Mucosa of stomach (tissue), 1 donor: ENCODE measurements around the gene WIZ.

Source experiments
- H3K27me3 ChIP-seq: one replicate; pipeline ENCODE4 v1.7.0; 2013; ENCODE audit warnings: mild to moderate bottlenecking, low read length; ENCODE audit not compliant: control insufficient read depth, insufficient read depth
- H3K36me3 ChIP-seq: one replicate; pipeline ENCODE4 v1.7.0; 2013; ENCODE audit warnings: low read length; ENCODE audit not compliant: control insufficient read depth, insufficient read depth
- H3K4me1 ChIP-seq: one replicate; pipeline ENCODE4 v1.7.0; 2013; ENCODE audit warnings: mild to moderate bottlenecking, low read length; ENCODE audit not compliant: control insufficient read depth, insufficient read depth
- H3K4me3 ChIP-seq: one replicate; pipeline ENCODE4 v1.7.0; 2013; ENCODE audit warnings: low read length
- H3K9ac ChIP-seq: one replicate; pipeline ENCODE4 v1.7.0; 2013; ENCODE audit warnings: mild to moderate bottlenecking, low read length, moderate library complexity
- H3K9me3 ChIP-seq: one replicate; pipeline ENCODE4 v1.7.0; 2013; ENCODE audit warnings: mild to moderate bottlenecking, low read length, moderate library complexity; ENCODE audit not compliant: control insufficient read depth
- donor health status: Pancreatic carcinoma.

WIZ gene

GRCh38 chr19:15371786-15372380 is 77.9 kb downstream of the WIZ start:
- H3K9ac ChIP-seq = no peak overlapping the region
- H3K4me3 ChIP-seq = no peak overlapping the region
- peaks cover 7% of the 10 kb centered on the region for H3K4me1 ChIP-seq
- no peaks in the 10 kb centered on the region for H3K9me3 ChIP-seq
- peaks cover 5% of the 10 kb centered on the region for H3K36me3 ChIP-seq
- H3K27me3 ChIP-seq = no peaks in the 10 kb centered on the region

GRCh38 chr19:15371119-15371518 is 78.6 kb downstream of the WIZ start:
- no peak overlapping the region for H3K9ac ChIP-seq
- peaks cover 5% of the 10 kb centered on the region for H3K36me3 ChIP-seq
- no peaks in the 10 kb centered on the region for H3K27me3 ChIP-seq
- no peaks in the 10 kb centered on the region for H3K9me3 ChIP-seq
- no peak overlapping the region for H3K4me3 ChIP-seq
- H3K4me1 ChIP-seq = no peaks in the 10 kb centered on the region
